K562 treated with DMSO at 1 percent for 4 hours (cell line): Measurements from ENCODE around the gene OTUB1. TPM values are rescaled to one million over a fixed set of nuclear protein-coding genes. Genes with fewer than 3 reads are reported as not detected.

Experiments used
- total RNA-seq: library from RNA; unstranded; fragments of 300-600 nt; gene quantifications from 2 replicates; pipeline ENCODE4 v1.2.3, GENCODE V29; 2022; ENCODE audit not compliant: insufficient read depth

The OTUB1 gene, protein sequence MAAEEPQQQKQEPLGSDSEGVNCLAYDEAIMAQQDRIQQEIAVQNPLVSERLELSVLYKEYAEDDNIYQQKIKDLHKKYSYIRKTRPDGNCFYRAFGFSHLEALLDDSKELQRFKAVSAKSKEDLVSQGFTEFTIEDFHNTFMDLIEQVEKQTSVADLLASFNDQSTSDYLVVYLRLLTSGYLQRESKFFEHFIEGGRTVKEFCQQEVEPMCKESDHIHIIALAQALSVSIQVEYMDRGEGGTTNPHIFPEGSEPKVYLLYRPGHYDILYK
- 72.2 and 80.7 TPM in 2 replicates for total RNA-seq

GRCh38 chr11:63986156-63986931 is at the start of gene OTUB1:
TSS of gene OTUB1 (plus strand) at chr11:63986438. CDS start at chr11:63986457, 19 bp downstream.

DNA sequence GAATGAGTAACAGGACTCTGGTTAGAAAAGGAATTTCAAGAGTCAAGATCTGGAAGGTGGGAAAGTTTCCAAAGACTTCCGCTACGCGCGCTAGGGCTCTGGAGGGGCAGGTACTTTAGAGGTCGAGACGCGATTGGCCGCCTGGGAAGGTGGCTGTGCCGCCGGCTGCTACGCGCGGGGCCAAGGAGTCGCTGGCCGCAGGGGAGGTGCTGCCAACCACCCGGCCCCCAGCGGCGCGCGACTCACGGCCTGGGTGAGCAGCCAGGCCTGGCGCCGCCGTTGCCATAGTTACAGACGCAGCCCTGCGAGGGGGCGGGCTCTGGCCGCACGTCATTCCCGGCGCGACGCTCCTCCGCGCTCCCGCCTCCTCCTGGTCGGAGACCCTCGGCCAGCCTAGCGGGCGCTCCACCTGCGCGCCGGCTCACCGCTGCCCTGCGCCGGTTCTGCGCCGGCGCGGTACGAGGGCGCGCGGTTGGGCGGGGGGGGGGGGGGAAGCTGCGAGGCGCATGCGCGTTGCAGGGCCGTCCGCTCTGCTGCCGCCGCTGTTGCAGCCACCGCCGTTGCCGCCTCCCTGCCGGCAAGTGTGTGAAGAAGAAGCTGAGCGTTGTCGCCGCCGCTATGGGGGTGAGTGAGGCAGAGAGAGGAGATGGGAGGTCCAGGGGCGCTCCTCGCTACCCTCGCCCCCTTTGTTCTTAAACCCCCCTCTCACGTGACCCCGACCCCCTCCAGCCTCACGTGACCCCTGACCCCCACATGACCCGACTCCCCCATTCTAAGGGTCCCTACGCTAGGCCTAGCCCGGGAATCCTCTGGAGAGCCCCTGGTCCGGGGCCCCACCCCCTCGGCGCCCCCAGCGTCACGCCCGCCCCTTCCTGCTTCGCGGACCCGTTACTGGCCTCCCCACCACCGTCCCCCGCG is 47.5 kb upstream of the OTUB1 start, which contains the start of gene NAA40:
Gene NAA40, plus strand, starts transcription at position 524 of the 918 bp plus-strand sequence. Its CDS starts 95 bp downstream, at position 619.

DNA sequence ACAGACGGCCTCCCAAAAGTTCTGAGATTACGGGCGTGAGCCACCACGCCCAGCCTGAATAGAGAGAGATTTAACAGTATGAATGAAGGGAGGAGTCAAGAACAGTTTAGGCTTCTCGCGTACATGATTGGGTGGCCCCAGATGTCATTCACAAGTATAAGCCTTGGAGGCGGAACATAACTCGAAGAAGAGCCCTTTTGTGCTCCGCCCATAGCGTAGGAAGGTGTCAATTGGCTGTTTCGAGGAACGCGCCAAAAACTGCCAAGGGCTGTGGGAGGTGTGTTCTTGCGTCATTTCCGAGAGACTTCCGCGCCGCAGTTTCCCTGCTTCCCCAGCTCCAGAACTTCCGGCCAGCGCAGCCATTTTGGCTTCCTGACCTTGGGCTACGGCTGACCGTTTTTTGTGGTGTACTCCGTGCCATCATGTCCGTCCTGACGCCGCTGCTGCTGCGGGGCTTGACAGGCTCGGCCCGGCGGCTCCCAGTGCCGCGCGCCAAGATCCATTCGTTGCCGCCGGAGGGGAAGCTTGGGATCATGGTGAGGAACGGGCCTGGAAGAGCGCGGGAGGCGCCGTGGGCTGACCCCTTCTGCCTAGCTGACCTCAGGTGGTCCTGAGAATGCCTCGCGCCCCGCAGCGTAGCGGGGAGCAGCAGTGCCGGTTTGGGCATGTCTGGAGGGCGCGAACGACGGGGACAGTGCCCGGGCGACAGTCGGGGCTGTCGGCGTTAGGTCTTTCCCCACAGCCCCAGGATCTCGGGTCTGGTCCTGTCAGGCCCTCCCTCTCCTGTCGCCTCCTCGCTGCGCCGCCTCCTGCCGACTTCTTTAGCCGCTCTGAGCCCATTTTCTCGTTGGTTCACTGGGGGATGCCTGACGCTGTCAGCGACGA is 11.7 kb upstream of the OTUB1 start, which contains the start of gene COX8A:
Gene COX8A, plus strand, starts transcription at position 362 of the 885 bp plus-strand sequence. Its CDS starts 61 bp downstream, at position 423.

DNA sequence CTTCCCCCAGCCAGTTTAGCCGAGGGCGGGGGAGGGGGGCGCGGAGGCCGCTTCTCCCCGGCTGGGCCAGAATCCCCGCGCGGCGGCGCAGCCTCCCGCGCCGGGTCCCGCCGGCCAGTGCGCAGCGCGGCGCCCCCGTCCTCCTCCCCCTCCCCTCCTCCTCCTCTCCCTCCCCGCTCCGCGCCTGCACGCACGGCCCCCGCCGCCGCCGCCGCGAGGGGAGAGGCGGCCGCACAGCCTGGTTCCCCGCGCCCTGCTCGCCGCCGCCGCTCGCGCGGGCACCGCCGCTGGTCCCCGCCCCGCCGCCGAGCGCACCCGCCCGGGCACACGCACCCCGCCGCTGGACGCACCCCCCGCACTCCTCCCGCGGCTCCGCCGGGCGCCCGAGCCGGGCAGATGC is 49.3 kb downstream of the OTUB1 start, which contains the start of gene FLRT1:
Gene FLRT1, plus strand, starts transcription at position 356 of the 400 bp plus-strand sequence. CDS start 80,337 bp downstream, outside the sequence.

Other genes with a start within 250 kb of the OTUB1 start
- gene ZFTA, start 217.7 kb upstream of the OTUB1 start, total RNA-seq, result 7.8 and 9.4 TPM in 2 replicates
- 36.8 and 41.5 TPM in 2 replicates for gene SPINDOC, start 173.0 kb upstream of the OTUB1 start, total RNA-seq
- 36.8 and 38.6 TPM in 2 replicates for gene MARK2, start 147.3 kb upstream of the OTUB1 start, total RNA-seq
- 3.0 and 4.9 TPM in 2 replicates for gene RCOR2, start 69.3 kb upstream of the OTUB1 start, total RNA-seq
- gene NAA40, start 47.4 kb upstream of the OTUB1 start, total RNA-seq, result 9.7 and 16.5 TPM in 2 replicates
- 987 and 993 TPM in 2 replicates for gene COX8A, start 11.8 kb upstream of the OTUB1 start, total RNA-seq
- gene FLRT1, start 49.5 kb downstream of the OTUB1 start, total RNA-seq, result 0.28 and 0.60 TPM in 2 replicates
- gene MACROD1, start 179.7 kb downstream of the OTUB1 start, total RNA-seq, result 126 and 144 TPM in 2 replicates
- gene STIP1, start 199.7 kb downstream of the OTUB1 start, total RNA-seq, result 278 and 310 TPM in 2 replicates
- gene FERMT3, start 220.3 kb downstream of the OTUB1 start, total RNA-seq, result 227 and 242 TPM in 2 replicates
- 29.0 and 32.8 TPM in 2 replicates for gene TRPT1, start 239.7 kb downstream of the OTUB1 start, total RNA-seq
- 68.2 and 78.4 TPM in 2 replicates for gene NUDT22, start 239.8 kb downstream of the OTUB1 start, total RNA-seq
- 68.1 and 69.1 TPM in 2 replicates for gene DNAJC4, start 244.1 kb downstream of the OTUB1 start, total RNA-seq
- 119 and 133 TPM in 2 replicates for gene VEGFB, start 248.1 kb downstream of the OTUB1 start, total RNA-seq